Dedifferentiated amniotic fluid mesenchymal stem cell (primary cell): ENCODE data around the gene ADAMTS12.
A peak's percentile ranks its signal among the peaks of the same experiment; 100 is the strongest.
"Not testable (repeated sequence)": the region's sequence is repeated elsewhere in the genome, so short reads cannot be mapped to it uniquely, and the experiment has no call there.

Experiments used
- DNase-seq: peaks from one replicate; pipeline ENCODE4 v3.0.0-alpha.2; 2016; ENCODE audit errors: extremely low spot score

The ADAMTS12 gene

GRCh38 chr5:33530183-33531036, 361.4 kb downstream of the ADAMTS12 start:
- no peak for DNase-seq

- DNase-seq = no peak
These were observed 364.1 kb downstream of the ADAMTS12 start for GRCh38 chr5:33527696-33528095.

- DNase-seq = no peak
These were observed 365.0 kb downstream of the ADAMTS12 start for GRCh38 chr5:33526755-33527154.

GRCh38 chr5:33524476-33524875, 367.3 kb downstream of the ADAMTS12 start:
- no peak for DNase-seq

GRCh38 chr5:33523208-33523771, 368.5 kb downstream of the ADAMTS12 start:
- no peak for DNase-seq

- DNase-seq = no peak
These were observed 375.4 kb downstream of the ADAMTS12 start for GRCh38 chr5:33516421-33516820.

GRCh38 chr5:33515366-33515765, 376.4 kb downstream of the ADAMTS12 start:
- DNase-seq = not testable (repeated sequence)

- DNase-seq = no peak
These were observed 378.2 kb downstream of the ADAMTS12 start for GRCh38 chr5:33513462-33514185.

GRCh38 chr5:33509036-33509435, 382.8 kb downstream of the ADAMTS12 start:
- DNase-seq = peak; percentile 34

- DNase-seq = no peak
These were observed 384.4 kb downstream of the ADAMTS12 start for GRCh38 chr5:33507426-33507825.

GRCh38 chr5:33504570-33504969, 387.2 kb downstream of the ADAMTS12 start:
- no peak for DNase-seq

GRCh38 chr5:33501899-33502298, 389.9 kb downstream of the ADAMTS12 start:
- no peak for DNase-seq

- no peak for DNase-seq
These were observed 390.5 kb downstream of the ADAMTS12 start for GRCh38 chr5:33501260-33501659.

GRCh38 chr5:33494466-33494865, 397.3 kb downstream of the ADAMTS12 start:
- no peak for DNase-seq

- no peak for DNase-seq
These were observed 399.8 kb downstream of the ADAMTS12 start for GRCh38 chr5:33491941-33492340.

- no peak for DNase-seq
These were observed 401.6 kb downstream of the ADAMTS12 start for GRCh38 chr5:33490071-33490665.

- DNase-seq = no peak
These were observed 402.2 kb downstream of the ADAMTS12 start for GRCh38 chr5:33489481-33490067.

- no peak for DNase-seq
These were observed 403.0 kb downstream of the ADAMTS12 start for GRCh38 chr5:33488558-33489355.

- DNase-seq = no peak
These were observed 404.6 kb downstream of the ADAMTS12 start for GRCh38 chr5:33487236-33487635.

GRCh38 chr5:33482335-33482734, 409.5 kb downstream of the ADAMTS12 start:
- DNase-seq = no peak

- no peak for DNase-seq
These were observed 410.9 kb downstream of the ADAMTS12 start for GRCh38 chr5:33480876-33481275.
